WI38 (cell line): ENCODE results near the gene ZFC3H1.
"Not testable (repeated sequence)": the region's sequence is repeated elsewhere in the genome, so short reads cannot be mapped to it uniquely, and the experiment has no call there.

Experiments
- H3K4me3 ChIP-seq: 2 replicates; pipeline ENCODE4 v1.5.1; 2011; ENCODE audit warnings: low read depth, mild to moderate bottlenecking, control low read depth, low read length
- CTCF ChIP-seq: IDR thresholded peaks from 2 replicates; pipeline ENCODE4 v1.5.1; 2012; ENCODE audit warnings: low read depth, mild to moderate bottlenecking, control low read depth, low read length

ZFC3H1 gene

GRCh38 chr12:71663561-71664410 lies at the start of gene ZFC3H1, which contains the start of gene THAP2:
TSS of gene ZFC3H1 (minus strand) at chr12:71663848. CDS start at chr12:71663610, 238 bp downstream.
TSS of gene THAP2 (plus strand) at chr12:71664301. CDS start at chr12:71664510, 209 bp downstream.
- peak within 1 kb of the TSS; percentile 74 for H3K4me3 ChIP-seq
- 0 out of 2 replicates have a peak, but pooled peaks have one; percentile 8 for TF ChIP-seq CTCF

- TF ChIP-seq CTCF: no peak
- H3K4me3 ChIP-seq: no peak overlapping the region
Measured at GRCh38 chr12:71710276-71711125, 46.9 kb upstream of the ZFC3H1 start.

GRCh38 chr12:71708658-71709057 lies 45.0 kb upstream of the ZFC3H1 start:
- TF ChIP-seq CTCF: no peak
- H3K4me3 ChIP-seq: no peak overlapping the region

GRCh38 chr12:71704920-71705319 lies 41.3 kb upstream of the ZFC3H1 start:
- TF ChIP-seq CTCF: no peak
- H3K4me3 ChIP-seq: no peak overlapping the region

- no peak overlapping the region for H3K4me3 ChIP-seq
- TF ChIP-seq CTCF: no peak
Measured at GRCh38 chr12:71703206-71703605, 39.6 kb upstream of the ZFC3H1 start.

GRCh38 chr12:71702590-71702989 lies 38.9 kb upstream of the ZFC3H1 start:
- H3K4me3 ChIP-seq: no peak overlapping the region
- no peak for TF ChIP-seq CTCF

- H3K4me3 ChIP-seq: not testable (repeated sequence)
Measured at GRCh38 chr12:71702181-71702580, 38.5 kb upstream of the ZFC3H1 start.
